CD4-positive, alpha-beta T cell treated with Interferon alpha-2 for 1 hour (primary cell): Measurements from ENCODE around the gene TMEM72.

Experiments used
- DNase-seq, 2 donors: peaks; one replicate each; pipeline ENCODE4 v3.0.0-alpha.2; 2020 to 2022

The TMEM72 gene

DNA sequence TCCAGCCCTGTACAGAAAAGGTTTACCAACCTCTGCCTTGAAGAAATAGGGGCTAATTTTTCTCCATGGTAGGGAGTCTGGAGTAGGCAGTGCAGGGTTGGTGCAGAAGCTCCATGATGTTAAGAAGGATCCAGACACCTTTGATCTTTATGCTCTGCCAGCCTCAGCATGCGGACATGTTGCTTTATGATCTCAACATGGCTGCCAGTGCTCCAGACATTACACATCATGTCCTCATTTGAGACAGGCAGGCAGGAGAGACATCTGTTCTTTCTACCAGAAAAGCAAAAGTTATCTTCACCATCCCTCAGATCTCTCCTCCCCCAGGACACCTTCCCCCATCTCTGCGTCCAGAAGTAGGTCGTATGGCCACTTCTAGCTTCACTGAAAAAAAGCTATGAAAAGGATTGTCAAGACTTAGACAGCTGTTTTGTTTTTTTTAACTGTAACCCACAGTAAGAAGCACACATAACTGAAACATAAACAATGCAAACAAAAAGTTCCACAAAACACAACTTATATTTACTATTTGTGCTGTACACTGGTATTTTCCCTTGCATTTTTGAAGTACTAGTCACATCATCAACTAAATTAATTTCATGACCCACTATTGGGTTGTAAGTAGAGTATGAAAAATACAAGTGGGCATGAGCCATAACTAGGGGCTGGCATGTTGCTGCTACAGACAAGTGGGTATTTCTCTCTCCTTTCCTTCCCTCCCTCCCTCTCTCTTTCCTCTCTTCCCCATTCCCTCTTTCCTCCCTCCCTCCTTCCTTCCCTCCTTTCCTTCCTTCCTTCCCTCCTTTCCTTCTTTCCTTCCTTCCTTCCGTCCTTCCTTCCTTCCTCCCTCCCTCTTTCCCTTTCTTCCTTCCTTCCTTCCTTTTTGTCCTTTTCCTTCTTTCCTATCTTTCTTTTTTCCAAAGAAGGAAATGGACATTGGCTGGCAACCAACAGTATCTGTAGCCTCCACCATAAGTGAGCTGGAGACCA is 45.9 kb downstream of the TMEM72 start:
- no peak for DNase-seq

DNA sequence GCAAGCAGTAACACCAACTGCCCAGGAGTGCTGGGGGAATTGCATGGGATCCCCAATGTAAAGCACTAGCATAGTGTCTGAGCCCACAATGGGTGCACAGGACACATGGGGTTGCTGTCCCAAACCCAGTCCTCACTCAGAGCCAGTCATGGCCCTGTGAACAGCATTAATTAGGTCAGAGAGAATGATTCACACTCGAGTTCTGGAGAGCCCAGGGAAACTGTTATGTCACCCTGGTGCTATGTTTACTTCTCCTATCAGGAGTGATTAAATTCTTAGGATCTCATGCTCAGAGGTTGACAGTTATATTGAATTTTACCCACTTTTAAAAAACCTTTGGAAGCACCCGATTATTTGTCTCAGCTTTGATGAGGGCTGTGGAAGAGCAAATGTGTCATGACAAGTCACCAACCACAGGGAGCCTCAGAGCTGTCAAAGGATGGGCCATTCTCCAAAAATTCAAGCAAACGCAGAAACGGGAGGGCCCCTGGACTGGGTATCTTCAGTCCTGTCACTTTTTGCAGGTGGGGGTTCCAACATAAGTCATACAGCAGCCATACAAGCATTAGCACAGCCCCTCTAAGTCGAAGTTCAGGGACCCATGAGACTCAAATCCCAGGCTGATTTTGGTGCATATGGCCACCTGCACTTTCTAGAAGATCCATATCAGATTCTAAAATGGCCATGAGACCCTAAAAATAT is 47.2 kb downstream of the TMEM72 start:
- no peak for DNase-seq

DNA sequence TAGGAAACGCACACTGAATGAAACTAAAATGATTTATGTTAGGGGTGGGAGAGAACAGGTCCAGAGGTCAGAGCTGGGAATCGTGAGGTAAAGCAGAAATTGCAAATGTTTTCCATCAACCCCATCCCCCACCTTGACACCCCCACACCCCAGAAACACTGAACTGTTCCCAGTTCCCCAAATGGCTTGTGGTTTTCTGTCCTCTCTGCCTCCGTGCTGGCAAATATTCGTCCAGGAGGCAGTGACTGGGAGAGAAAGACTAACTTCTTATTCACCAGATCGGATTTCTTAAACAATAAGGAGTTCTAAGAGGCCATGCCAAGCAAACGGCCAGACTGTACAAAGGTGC is 47.7 kb downstream of the TMEM72 start:
- no peak for DNase-seq

DNA sequence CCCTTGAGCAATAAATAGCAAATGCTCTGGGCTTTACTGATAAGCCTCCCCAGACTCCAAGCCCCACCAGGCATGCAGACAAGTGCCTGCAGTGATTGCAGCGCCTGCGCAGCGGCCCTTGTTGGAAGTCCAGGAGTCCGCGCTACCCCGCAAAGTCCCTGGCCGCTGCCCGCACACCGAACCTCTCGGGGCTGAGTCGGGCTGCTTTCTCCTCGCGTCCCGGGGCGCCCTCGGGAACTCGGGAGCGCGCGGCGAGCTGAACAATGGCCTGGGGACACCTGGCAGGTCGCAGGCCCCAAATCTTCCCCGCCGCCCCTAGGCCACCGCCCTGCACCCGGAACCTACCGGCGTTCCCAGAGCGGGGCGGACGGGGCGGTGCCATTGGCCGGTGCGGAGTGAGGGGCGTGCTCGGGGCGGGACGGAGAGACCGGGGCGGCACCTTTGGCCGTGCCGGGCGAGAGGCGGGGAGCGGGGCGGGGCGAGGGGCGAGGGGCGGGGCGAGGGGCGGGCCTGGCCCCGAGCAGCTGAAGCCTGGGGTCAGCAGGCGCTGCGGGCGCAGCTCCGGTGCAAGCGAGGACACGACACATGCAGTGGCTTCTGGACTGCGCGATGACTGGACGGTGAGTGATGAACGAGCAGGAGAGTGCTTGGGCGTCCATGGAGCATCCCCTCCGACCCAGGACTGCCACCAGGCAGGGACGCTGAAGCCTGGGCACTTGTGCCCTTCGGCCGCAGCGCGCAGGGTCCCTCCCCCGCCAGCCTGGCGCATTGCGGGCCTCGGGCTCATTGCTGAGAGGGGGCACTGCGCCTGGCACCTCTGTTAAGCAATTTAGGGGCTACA is 48.3 kb downstream of the TMEM72 start, which contains the start of gene RASSF4:
TSS of gene RASSF4 (plus strand) at position 556 of the 841 bp plus-strand sequence. CDS start 10,401 bp downstream, outside the sequence.
- DNase-seq, result peak; percentile 90 to 93

DNA sequence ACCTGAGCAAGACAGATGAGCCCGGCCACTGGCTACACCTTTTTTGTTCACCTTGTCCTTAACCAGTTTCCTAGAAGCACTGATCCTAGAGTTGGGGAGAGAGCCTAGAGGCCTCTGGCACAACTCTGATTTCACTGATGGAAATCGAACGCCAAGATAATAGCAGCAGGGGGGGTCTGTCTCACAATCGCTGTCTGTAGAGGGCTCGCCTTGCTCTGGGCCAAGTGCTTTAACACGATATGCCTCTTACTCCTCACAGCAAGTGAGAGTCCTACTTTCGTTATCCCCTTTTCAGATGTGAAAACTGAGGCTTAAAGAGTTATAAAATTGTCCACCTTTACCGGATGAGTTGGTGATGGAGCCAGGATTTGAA is 48.9 kb downstream of the TMEM72 start:
- no peak for DNase-seq

DNA sequence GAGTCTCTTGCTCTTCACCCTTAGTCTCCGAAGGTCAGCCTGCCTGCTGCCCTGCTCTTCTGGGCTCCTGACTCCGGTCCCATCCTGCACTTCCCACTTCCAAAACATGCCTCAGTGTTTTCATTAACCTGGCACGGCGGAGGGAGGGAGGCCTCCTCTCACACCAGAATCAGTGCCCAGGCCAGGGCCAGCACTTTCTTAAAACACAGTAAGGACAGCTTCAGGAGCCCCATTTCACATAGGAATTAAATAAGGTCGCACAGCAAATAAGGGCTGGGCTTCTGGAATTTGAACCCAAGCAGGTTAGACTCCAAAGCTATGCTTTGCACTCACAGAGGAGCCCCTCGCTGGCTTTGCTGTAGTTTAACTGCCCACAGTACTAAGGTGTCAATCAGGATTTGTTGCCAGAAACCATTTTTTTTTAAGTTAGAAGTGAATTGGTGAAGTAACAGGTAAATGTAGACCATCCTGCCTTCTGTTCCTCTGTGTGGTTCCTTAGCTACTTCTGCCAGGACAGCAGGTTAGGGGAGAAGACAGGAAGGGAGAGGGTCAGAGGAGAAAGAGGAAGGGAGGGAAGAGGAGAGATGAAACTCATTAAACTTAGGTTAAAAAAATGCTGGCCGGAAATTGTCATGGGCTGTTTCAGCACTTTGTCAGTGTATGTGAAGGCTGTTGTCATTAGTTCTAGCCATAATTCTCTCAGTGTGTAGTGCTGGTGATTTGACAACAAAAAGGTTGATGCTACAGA is 49.5 kb downstream of the TMEM72 start:
- DNase-seq, result no peak

DNA sequence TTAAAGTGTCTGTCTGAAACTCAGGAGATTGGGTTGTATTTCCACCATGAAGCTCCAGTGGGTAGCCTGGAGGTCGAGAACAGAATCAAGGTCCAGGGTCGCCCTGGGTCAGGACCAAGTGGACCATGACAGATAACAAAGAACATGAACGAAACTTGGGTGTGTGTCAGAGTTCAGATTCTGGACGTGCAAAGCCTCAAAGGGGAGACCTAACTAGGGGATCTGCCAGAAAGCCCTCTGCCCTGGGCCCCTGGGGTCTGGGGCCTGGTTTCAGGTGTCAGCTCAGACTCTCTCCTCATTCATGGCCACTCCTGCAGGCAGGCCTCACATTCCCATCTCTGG is 50.1 kb downstream of the TMEM72 start:
- DNase-seq, result no peak

DNA sequence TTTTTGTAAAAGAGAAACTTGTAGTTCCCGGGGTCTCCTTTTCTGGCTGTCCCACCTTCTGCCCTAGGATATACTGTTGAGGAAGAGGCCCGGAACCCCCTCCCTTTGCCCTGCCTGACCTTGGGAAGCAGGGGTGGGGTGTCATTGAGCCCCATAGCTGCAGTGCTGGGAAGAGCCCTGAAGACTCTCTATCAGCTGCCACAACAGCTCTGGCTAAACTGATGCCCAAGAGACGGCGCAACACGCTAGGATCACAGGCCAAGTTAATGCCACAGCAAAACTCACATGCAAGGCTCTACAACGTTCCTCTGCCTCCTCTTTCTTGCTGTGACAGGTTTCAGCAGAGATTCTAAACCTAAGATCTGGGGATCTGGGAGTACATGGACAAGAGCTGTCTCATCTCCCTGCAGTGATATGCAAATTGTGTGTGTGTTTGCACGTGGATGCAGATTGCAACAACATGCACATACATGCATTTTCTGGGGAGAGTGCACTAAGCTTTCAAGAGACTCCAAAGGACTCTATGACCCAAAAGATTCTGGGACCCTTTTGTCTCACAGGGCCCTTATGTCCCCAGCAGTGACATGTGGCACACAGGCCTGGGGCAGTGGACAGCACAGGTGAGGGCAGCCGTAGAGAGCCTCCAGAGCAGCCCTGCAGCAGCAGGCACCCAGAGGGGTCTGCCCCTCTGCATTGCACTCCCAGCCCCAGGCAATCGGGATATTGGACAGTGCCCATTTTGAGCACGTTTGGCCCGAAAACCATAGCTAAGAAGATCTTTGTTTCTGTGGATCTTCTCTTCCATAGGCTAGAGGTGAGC is 51.0 kb downstream of the TMEM72 start:
- DNase-seq, result no peak

DNA sequence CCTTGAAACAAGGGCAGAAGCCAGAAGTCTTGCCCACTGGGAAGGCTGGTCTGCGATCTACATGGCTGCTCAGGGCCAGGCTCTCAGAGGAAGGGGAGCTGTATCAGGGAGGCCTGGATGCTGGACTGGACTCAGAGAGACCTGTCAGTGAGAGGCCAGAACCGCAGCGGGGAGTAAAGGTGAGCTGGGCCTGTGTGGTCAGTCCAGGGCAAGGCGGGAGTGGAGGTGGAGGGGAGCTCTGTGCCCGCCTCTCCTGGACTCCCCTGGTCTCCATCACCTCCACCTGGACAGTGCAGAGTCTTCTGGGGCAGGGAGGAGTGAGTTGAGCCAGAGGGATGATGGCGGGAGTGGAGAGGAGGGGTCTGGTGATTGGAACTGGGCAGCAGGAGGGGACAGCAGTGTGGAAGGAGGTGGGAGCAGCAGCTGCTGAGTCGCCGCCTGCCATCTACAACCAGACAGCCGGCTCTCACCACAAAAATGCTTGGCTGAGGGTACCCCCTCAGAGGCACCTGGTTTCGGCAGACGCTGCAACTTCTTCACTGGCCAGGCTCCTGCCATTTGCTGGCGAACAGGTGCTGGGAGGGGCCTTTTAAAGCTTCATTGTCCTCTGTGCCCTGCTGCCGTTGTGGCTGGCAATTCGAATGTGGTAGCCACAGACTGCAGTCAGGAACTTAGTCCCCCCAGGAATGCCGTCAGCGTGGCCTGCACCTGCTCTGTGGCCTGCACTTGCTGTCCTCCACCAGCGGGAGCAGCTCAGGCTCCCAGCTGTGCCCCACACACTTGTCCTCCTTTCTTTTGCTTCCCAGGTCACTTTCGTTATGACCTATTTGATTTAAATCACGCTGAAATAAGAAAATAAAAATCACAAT is 52.0 kb downstream of the TMEM72 start:
- DNase-seq, result no peak

DNA sequence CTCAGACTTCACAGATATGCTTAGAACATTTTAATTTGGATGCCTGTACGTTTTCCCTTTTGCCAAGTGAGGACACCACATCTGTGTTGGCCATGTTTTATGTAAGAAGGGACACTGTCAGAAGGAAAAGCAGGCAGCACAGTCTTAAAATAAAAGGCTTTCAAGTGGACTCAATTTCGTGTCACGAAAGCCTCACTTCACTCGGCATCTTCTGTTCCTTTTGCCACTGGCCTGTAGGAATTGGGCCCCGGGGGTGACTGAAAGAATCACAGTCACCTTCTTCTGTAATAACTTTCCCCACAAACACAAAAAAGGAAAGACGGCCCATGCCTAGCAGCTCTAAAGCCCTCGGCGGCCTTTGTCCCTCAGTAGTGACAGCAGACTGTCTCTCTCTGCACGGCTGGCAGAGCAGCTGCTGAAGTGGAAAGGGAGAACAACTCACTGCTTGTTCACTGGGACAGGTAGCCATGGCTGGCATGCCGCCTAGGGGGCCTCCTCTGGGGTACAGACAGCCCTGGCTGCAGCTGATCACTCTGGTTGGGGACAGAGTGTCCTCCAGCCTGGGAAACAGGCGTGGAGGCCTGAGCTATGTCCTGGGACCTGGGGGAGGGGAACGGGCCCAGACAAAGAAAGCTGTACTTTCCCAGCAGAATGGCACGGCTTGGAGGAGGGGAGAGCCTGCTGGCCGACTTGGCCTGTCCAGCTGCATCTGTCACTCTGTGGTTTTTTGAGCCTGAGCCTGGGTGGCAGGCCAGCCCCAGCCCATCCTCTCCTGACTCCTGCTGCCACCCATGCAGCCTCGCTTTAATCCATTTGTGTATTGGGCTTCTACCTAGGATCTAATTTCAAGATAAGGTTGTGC is 52.9 kb downstream of the TMEM72 start:
- DNase-seq, result no peak

DNA sequence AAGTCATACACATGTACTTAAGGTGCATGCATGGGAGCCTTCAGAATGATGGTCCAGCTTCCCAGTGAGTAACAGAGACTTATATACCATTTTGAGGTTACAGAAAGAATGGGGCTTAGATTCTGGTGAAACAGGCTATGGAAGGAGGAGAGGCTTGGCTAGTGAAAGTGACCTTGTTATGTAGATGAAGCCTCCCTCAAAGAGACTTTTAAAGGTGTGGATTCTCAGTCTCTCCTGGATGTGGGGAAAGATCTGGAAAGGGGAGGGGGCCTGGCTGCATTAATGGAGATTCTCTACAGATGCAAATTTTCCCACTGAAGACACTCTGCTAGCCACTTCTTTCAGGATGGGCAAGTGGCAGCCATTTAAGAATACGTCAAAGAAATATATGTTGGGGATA is 54.0 kb downstream of the TMEM72 start:
- DNase-seq, result no peak

DNA sequence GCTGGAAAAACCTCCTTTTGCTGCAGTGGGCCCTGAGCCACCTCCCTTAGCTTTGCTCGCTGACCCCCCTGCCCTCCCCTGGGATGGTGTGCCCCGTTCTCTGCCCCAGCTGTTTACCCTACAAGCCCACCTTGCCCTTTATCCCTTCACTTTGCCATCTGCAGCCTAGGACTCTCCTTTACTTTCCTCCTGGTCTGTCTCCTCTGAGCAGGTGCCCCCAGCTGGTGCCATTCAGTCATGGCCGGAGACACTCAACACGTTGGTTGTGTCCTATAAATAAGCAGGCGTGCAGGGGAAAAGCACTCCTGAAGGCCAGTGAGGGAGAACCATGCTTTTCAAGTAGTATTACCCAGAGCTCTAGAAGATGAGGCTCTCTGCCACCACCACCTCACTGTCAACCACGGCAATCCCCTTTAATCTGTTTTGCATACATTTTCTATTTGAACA is 54.5 kb downstream of the TMEM72 start:
- no peak for DNase-seq

DNA sequence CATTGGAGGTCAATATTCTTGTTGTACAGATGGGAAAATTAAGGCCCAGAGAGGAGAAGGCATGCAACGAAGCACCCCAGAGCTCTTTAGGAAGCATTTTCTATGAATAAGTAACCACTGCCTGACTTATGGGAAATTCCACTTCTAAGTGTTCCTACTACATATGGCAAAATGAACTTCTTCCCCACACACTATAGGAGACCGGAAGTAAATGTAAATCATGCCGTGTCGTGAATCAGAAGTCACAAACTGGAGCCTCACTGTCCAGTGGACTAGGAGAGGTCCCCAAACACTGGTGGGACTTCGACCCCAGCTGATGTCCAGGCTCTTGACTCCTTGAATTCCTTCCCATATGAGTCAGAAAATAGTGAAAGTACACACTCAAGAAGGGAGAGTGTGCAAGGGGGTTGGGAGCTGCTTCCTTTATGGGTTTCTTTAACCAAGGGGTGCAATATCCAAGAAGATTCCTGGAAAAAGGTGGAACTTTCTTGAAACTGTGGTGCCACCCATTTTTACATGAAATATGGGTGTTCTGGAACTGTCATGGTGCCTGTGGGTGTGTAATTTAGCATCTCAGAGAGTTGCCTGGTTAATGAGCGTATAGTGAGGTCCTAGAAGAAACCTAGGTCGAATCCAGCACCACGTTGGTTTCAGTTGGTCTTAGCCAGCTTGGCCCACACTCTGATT is 55.1 kb downstream of the TMEM72 start:
- DNase-seq, result no peak

DNA sequence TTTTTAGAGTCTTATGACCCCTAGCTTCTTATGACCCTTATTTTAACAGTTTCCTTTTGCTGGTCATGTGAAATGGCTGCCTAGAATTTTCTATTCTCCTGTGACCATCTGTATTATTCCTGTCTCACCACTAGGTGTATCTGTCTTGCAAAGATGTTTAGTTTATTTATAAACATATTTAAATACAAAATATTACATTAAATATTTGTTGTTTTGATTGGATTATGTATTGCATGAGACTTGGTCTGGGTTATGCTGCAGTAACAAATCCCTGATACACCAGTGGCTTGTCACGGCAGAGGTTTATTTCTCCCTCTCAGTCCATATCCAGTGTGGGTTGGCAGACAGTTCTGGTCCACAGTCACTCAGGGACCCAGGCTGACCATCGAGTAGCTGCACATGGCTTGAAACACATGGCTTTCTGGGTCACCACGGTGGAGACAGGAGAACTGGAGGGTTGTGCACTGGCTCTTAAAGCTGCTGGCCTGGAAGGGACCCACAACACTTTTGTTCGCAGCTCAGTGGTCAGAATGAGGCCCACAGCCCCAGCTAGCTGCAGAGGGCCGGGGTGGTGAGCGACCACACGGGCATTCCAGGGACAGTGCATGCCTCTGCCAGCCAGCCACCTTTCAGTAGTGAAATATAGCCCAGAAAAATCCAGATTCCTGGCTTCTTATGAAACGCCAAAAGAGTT is 55.8 kb downstream of the TMEM72 start:
- no peak for DNase-seq

DNA sequence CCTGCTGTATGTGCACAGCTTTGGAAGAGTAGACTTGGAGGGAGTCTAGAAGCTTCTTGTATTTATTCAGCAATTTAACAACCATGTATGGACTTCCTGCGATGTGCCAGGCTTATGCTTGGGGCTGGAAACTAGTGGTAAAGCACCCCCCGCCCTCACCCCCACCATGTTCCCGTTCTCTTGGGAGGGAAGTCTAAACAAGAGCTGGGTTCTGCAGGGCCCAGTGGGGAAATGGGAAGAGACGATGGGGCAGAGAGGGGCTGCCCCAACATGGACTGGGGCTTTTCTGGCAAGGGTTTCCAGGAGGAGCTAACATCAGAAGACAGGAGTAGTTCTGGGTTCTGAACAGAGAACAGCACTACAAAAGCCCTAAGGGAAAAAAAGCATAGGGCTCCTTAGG is 56.5 kb downstream of the TMEM72 start:
- DNase-seq, result no peak

DNA sequence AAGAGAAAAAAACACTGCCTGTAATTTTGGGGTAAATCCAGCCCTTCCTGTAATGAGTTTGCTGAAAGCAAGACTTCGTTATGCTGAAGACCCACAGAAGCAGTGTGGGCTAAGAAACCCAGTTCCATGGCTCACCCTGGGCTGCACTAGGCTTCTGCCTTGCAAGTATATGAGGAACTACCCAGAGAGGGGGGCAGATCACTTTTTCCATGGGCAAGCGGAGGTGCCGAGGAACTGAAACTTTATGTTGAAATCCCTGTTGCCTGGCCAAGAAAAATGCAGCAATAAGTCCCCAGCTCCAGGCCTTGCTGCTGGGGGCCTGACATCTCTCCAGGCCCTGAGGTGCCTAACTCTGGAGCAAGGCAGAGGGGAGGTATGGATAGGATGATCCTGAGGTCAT is 57.0 kb downstream of the TMEM72 start:
- DNase-seq, result peak; percentile 24 to 60

DNA sequence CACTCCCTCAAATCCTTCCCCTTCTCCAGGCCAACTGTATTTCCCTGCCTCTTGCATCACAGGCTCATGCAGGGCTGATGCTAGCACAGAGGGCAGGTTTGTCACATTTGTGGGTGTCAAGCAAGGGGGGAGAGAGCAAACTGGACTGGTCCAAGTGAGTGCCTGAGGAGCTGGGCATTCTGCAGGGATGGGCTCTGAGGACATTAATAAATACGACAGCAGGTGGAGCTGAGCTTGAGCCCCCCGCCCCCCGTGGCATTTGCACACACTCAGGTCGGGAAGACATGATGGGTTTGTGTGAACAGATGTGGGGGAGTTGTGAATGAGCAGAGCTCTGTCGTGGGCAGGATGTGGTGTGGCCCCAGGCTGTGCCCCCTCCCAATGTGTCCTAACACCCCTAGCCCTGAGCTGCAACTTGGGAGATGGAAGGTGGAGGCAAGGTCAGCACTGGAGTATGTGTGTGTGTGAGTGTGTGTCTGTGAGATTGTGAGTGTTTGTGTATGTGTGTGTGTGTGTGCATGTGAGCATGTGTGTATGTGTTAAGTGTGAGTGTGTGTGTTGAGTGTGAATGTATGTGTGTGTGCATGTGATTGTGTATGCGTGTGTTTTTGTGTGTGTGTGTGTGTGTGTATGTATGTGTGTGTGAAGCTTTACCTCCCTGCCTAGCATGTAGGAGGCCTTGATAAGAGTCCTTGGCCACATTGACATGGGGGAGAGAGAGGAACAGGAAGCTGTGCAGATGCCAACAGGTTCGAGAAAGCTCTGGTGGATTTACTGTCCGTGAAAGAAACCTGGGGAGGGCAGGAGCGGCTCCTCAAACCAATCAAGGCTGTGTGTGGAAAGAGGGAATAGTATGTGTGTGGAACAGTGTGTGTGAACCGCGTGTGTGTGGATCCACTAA is 57.6 kb downstream of the TMEM72 start:
- peak in 1 of 2 donors; percentile 50 for DNase-seq
